PC-9 (cell line): ENCODE results near the gene ACOXL. TPM values are rescaled to one million over a fixed set of nuclear protein-coding genes. Genes with fewer than 3 reads are reported as not detected.

Source experiments
- BruUV-seq: library from RNA; stranded (reverse); fragments of 400-500 nt; replicated peaks from 2 replicates; lab custom pipeline; 2021; lab: Mats Ljungman, UMichigan
- CTCF ChIA-PET: fragments of 300-600 bp; sonication (Branson Sonifier 250); formaldehyde crosslinking; loops from one replicate; lab custom pipeline; 2022; ENCODE audit warnings: antibody characterized with exemption; lab: Charles Lee
- POLR2A ChIA-PET: fragments of 300-600 bp; sonication (Branson Sonifier 250); formaldehyde crosslinking; loops from one replicate; lab custom pipeline; 2022; ENCODE audit warnings: antibody characterized with exemption; ENCODE audit not compliant: unreplicated experiment; lab: Charles Lee
- DNase-seq, 2 experiments: peaks; one replicate each; pipeline versions ENCODE4 v3.0.0 to v3.0.0-alpha.2; 2015 to 2022; ENCODE audit warnings: mixed read lengths in 1 of 2
- H2AFZ ChIP-seq: fragments of 200-600 bp; sonication (generic); 2 replicates; pipeline ENCODE4 v1.8.1; 2017; ENCODE audit warnings: antibody characterized with exemption
- H3F3A ChIP-seq: fragments of 200-600 bp; sonication (generic); 2 replicates; pipeline ENCODE4 v1.8.1; 2017; ENCODE audit warnings: antibody characterized with exemption, mild to moderate bottlenecking, low read depth; ENCODE audit not compliant: insufficient read depth
- H3K27ac ChIP-seq: fragments of 200-600 bp; sonication (generic); 2 replicates; pipeline ENCODE4 v1.6.1; 2016; ENCODE audit warnings: mixed run types
- H3K27me3 ChIP-seq: fragments of 200-600 bp; sonication (generic); 2 replicates; pipeline ENCODE4 v1.6.1; 2016; ENCODE audit warnings: low read depth, mixed run types; ENCODE audit not compliant: insufficient read depth
- H3K36me3 ChIP-seq: fragments of 200-600 bp; sonication (generic); 2 replicates; pipeline ENCODE4 v1.6.1; 2016; ENCODE audit warnings: low read depth, mixed run types
- H3K4me1 ChIP-seq: fragments of 200-600 bp; sonication (generic); replicated peaks from 2 replicates; pipeline ENCODE4 v1.6.1; 2016; ENCODE audit warnings: mixed run types; ENCODE audit not compliant: insufficient read depth
- H3K4me2 ChIP-seq: fragments of 200-600 bp; sonication (generic); 2 replicates; pipeline ENCODE4 v1.6.1; 2017; ENCODE audit warnings: mixed run types
- H3K4me3 ChIP-seq: fragments of 200-600 bp; sonication (generic); 2 replicates; pipeline ENCODE4 v1.6.1; 2016; ENCODE audit warnings: mixed run types
- H3K79me2 ChIP-seq: fragments of 200-600 bp; sonication (generic); 2 replicates; pipeline ENCODE4 v1.6.1; 2017; ENCODE audit warnings: low read depth, mixed run types
- H3K9me2 ChIP-seq: fragments of 200-600 bp; sonication (generic); 2 replicates; pipeline ENCODE4 v1.8.1; 2017; ENCODE audit warnings: mild to moderate bottlenecking; ENCODE audit not compliant: insufficient read depth
- H3K9me3 ChIP-seq: fragments of 200-600 bp; sonication (generic); 2 replicates; pipeline ENCODE4 v1.8.1; 2016; ENCODE audit warnings: low read depth; ENCODE audit not compliant: insufficient read depth
- H4K20me1 ChIP-seq: fragments of 200-600 bp; sonication (generic); 2 replicates; pipeline ENCODE4 v1.8.1; 2017; ENCODE audit not compliant: insufficient read depth
- CTCF ChIP-seq: fragments of 200-600 bp; sonication (generic); conservative IDR thresholded peaks from 2 replicates; pipeline ENCODE4 v1.6.1; 2017; ENCODE audit warnings: mixed run types, antibody characterized with exemption, mild to moderate bottlenecking, moderate library complexity
- EZH2 ChIP-seq: fragments of 200-600 bp; sonication (generic); IDR thresholded peaks from 2 replicates; pipeline ENCODE4 v1.8.0; 2017; ENCODE audit warnings: antibody characterized with exemption, low read depth
- intact Hi-C: fragments of 100-400 bp; cut with micrococcal nuclease; formaldehyde crosslinking; loops from one replicate; pipeline ENCODE4 v1.10.0; 2022; ENCODE audit not compliant: unreplicated experiment
- total RNA-seq: library from RNA; stranded (reverse); gene quantifications from 2 replicates; pipeline ENCODE4 v1.2.3, GENCODE V29; 2021

Gene ACOXL
- total RNA-seq, 1 experiment from 2014 or later = 10.7 TPM

GRCh38 chr2:110973262-110973661, 240.9 kb downstream of the ACOXL start:
- Histone ChIP-seq H3K36me3 (no peaks in the 10 kb centered on the region), H3K27ac (no peak overlapping the region), H4K20me1 (no peaks in the 10 kb centered on the region), H2AFZ (no peak overlapping the region), H3K9me3 (no peaks in the 10 kb centered on the region), H3K9me2 (no peaks in the 10 kb centered on the region), H3K4me3 (no peak overlapping the region), H3F3A (no peaks in the 10 kb centered on the region), H3K79me2 (no peaks in the 10 kb centered on the region), H3K4me1 (no peaks in the 10 kb centered on the region), H3K4me2 (no peak overlapping the region), H3K27me3 (no peaks in the 10 kb centered on the region)
- ChIA-PET POLR2A (no interaction called here), CTCF (no interaction called here)
- DNase-seq = no peak
- intact Hi-C loops = no loop called here
- TF ChIP-seq EZH2 (no peak), CTCF (no peak)
- no TSS peak for BruUV-seq

GRCh38 chr2:110977403-110977802, 245.0 kb downstream of the ACOXL start:
- ChIA-PET CTCF (no interaction called here), POLR2A (no interaction called here)
- BruUV-seq = no TSS peak

GRCh38 chr2:110978148-110978547, 245.8 kb downstream of the ACOXL start:
- H3K4me2 ChIP-seq = no peak overlapping the region
- ChIA-PET POLR2A (no interaction called here), CTCF (no interaction called here)
- no peak overlapping the region for H3K4me3 ChIP-seq
- no peaks in the 10 kb centered on the region for H3K4me1 ChIP-seq
- no peak overlapping the region for H3K27ac ChIP-seq
- H3K79me2 ChIP-seq = no peaks in the 10 kb centered on the region
- intact Hi-C loops = no loop called here
- no peaks in the 10 kb centered on the region for H3K9me2 ChIP-seq
- DNase-seq = no peak
- no peaks in the 10 kb centered on the region for H3K36me3 ChIP-seq
- H4K20me1 ChIP-seq = no peaks in the 10 kb centered on the region
- no peaks in the 10 kb centered on the region for H3K9me3 ChIP-seq
- H3K27me3 ChIP-seq = no peaks in the 10 kb centered on the region
- no peaks in the 10 kb centered on the region for H3F3A ChIP-seq
- H2AFZ ChIP-seq = no peak overlapping the region
- TF ChIP-seq CTCF (no peak), EZH2 (no peak)
- no TSS peak for BruUV-seq

More at GRCh38 chr2:110977403-110977802, 245.0 kb downstream of the ACOXL start:
- no peak for DNase-seq
- Histone ChIP-seq H3K4me3 (no peak overlapping the region), H3K27me3 (no peaks in the 10 kb centered on the region), H3K36me3 (no peaks in the 10 kb centered on the region), H3K27ac (no peak overlapping the region), H3K4me2 (no peak overlapping the region), H3F3A (no peaks in the 10 kb centered on the region), H3K4me1 (no peaks in the 10 kb centered on the region), H3K79me2 (no peaks in the 10 kb centered on the region), H3K9me2 (no peaks in the 10 kb centered on the region), H4K20me1 (no peaks in the 10 kb centered on the region), H3K9me3 (no peaks in the 10 kb centered on the region), H2AFZ (no peak overlapping the region)
- no peak for TF ChIP-seq EZH2
- TF ChIP-seq CTCF = no peak
- intact Hi-C loops = no loop called here
